T-helper 17 cell (primary cell): ENCODE results near the gene PAPPA2. TPM values are rescaled to one million over a fixed set of nuclear protein-coding genes. Genes with fewer than 3 reads are reported as not detected.

Experiments used
- ATAC-seq: fragments of 150-1000 bp; cut with Tn5 transposase; 2 replicates; pipeline ENCODE4 v1.10.0; 2021; ENCODE audit warnings: mild to moderate bottlenecking, moderate library complexity
- DNase-seq, 3 donors: peaks; one replicate each; pipeline versions ENCODE4 v3.0.0 to v3.0.0-alpha.2; 2020 to 2021
- H3K9me3 ChIP-seq: one replicate; pipeline ENCODE4 v1.7.0; 2013; ENCODE audit warnings: low read length, mild to moderate bottlenecking; ENCODE audit not compliant: control insufficient read depth, poor library complexity, severe bottlenecking
- H3K27ac Mint-ChIP-seq: one replicate; pipeline ENCODE4 v1.8.0; 2022; ENCODE audit warnings: mild to moderate bottlenecking, moderate library complexity, mixed read lengths
- H3K27me3 Mint-ChIP-seq: one replicate; pipeline ENCODE4 v1.8.0; 2022; ENCODE audit warnings: mixed read lengths
- H3K36me3 Mint-ChIP-seq: one replicate; pipeline ENCODE4 v1.8.0; 2022; ENCODE audit warnings: low read depth, mixed read lengths
- H3K4me1 Mint-ChIP-seq: one replicate; pipeline ENCODE4 v1.8.0; 2022; ENCODE audit warnings: mild to moderate bottlenecking, mixed read lengths
- H3K4me3 Mint-ChIP-seq: one replicate; pipeline ENCODE4 v1.8.0; 2022; ENCODE audit warnings: mild to moderate bottlenecking, moderate library complexity, mixed read lengths
- total RNA-seq, 4 donors: library from RNA in 2 of 4; stranded (reverse) in 2 of 4; gene quantifications; one replicate each; pipeline ENCODE4 v1.2.3 and lab custom pipeline; 2022 to 2026

PAPPA2 gene
- total RNA-seq, 2 donors from 2014 or later = 0.17 to 0.73 TPM

DNA sequence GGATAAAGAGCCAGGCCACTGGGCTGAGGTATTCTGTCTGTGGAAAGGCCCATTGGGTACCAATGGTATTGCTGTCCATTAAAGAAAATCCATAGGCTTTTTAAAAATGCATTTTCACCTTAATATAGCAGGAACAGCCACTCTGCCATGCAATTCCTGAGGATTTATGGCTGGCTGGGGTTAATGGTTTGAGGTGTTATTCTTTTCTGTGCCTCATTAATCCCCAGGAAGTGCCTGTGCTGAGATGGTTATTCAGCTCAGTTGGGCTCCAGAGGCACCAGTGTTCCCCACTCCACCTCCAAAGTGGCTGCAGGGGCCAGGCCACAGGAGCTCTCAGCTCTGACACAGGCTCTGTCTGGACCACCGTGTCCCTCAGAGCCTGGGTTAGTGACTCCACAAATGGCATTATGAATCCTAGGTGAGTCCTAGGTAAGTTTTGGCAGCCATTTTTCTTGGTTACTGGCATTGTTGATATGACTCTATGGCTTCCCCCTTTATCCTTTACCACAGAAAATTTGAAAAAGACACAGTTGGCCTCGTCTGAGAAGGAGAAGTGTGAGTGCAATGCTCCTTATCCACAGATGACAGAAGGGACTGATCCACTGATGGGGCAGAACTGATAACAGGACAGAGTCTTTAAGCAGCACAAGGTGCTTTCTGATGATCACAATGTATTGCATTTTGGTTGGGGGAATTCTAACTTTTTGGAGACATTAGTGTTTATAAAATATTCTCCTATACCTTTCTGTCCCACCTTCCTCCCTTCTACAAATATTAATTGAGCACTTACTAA lies 2.2 kb upstream of the PAPPA2 start:
- H3K4me1 Mint-ChIP-seq = no peaks in the 10 kb centered on the region
- H3K9me3 ChIP-seq = no peaks in the 10 kb centered on the region
- DNase-seq (no peak), ATAC-seq (no peak)
- no peak overlapping the region for H3K27ac Mint-ChIP-seq
- H3K4me3 Mint-ChIP-seq = no peak overlapping the region
- no peaks in the 10 kb centered on the region for H3K36me3 Mint-ChIP-seq
- peaks cover 6% of the 10 kb centered on the region for H3K27me3 Mint-ChIP-seq

DNA sequence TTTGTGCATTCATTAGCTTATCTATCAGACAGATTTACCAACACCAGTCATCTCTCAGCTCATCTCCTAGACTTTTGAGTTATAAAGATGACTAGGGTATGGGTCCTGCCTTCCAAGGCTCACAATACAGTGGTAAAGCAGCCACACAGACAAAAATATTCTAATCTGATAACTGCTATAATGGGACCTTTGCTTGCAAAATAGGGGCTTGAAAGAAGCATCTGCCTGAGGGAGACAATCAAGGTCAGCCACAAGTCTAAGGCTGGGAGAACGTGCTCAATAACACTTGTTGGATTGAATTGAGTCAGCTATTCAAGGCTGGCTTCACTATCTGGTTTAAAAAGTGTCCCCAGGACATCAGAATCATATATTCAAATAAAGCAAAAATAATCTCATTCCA lies 1.4 kb upstream of the PAPPA2 start:
- Mint-ChIP-seq H3K4me3 (no peak overlapping the region), H3K36me3 (no peaks in the 10 kb centered on the region), H3K27me3 (peaks cover 6% of the 10 kb centered on the region), H3K27ac (no peak overlapping the region), H3K4me1 (no peaks in the 10 kb centered on the region)
- DNase-seq (no peak), ATAC-seq (no peak)
- no peaks in the 10 kb centered on the region for H3K9me3 ChIP-seq

DNA sequence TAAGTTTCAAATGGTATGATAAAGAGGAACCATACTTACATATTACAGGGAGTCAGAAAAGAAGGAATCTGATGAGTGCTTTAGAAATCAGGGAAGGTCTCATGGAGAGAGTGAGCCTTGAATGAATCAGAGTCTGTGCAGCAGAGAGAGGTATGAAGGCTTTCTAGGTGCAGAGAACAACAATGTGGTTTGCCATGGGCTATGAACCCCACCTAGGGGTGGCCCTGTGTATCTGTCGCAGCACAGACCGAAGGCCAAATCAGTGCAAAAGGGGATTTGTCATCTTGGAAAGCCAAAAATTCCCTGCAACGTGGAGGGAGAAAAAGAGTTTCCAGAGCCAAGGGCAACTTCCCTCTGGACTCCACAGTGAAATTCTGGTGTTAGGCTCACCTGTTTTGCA lies 3.5 kb downstream of the PAPPA2 start:
- no peaks in the 10 kb centered on the region for H3K27me3 Mint-ChIP-seq
- ATAC-seq = no peak

DNA sequence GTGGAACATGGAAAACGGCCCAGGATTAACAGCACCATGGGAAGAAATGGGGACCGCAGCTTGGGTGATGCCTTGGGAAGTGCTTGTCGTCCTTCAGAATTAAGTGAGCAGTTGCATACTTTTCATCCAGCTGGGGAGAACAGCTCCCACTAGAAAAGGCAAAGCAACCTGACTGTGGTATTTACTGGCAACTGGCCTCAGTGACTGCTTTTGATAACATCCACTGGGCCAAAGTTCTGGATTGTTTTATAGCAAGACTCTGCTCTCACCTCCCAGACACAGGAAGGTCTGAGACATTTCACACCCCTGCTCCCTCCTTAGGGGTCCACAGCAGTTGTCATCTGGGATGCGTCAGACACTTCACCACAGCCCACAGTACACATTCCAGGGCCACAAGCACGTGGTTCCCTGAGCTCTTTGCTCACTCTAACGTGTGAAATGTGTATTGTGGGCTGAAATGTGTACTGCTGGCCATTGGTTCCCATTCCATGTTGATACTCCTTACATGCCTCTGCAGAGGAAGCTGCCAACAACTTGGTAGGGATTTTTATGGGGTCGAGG lies 6.6 kb downstream of the PAPPA2 start:
- no peak for ATAC-seq
- no peak overlapping the region for H3K4me3 Mint-ChIP-seq
- H3K36me3 Mint-ChIP-seq = no peaks in the 10 kb centered on the region

More for the DNA sequence above, 3.5 kb downstream of the PAPPA2 start:
- Mint-ChIP-seq H3K4me1 (no peaks in the 10 kb centered on the region), H3K27ac (no peak overlapping the region), H3K36me3 (no peaks in the 10 kb centered on the region), H3K4me3 (no peak overlapping the region)
- no peak for DNase-seq
- no peaks in the 10 kb centered on the region for H3K9me3 ChIP-seq

DNA sequence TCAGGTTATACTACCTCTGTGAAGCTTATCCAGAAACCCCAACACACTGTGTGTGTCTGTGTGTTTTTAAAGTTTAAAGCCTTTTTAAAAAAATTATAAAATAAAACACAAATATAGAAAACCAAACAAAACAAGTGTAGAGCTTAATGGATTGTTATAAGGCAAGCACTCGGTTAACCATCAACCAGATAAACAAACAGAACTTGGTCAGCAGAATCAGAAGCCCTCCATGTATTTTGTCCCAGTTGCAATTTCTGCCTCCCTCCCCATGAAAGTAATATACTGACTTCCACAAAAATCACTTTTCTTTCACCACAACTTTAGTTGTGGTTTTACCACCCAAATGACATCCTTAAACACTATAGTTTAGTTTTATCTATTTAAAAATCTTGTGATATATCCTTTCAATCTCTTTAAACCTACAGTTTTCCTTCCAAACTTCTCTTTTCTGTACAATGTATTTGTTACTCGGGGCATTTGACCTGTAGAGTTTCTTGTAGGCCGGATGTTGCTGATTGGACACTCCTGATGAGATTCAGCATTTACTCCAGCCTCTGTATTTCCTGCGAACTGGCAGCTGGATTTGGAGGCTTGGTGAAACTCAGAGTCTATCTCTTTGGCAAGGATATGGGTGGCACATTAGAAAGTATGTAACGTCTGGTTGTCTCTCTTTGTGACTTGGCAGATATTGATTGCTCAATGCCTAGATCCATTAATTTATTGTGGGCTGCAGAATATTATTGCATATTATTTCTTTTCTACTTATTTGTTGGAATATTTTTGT lies 8.6 kb downstream of the PAPPA2 start:
- Mint-ChIP-seq H3K4me3 (no peak overlapping the region), H3K27me3 (peaks cover 4% of the 10 kb centered on the region), H3K27ac (no peak overlapping the region), H3K36me3 (no peaks in the 10 kb centered on the region), H3K4me1 (no peaks in the 10 kb centered on the region)
- DNase-seq = no peak
- no peak for ATAC-seq
- no peaks in the 10 kb centered on the region for H3K9me3 ChIP-seq

More for the DNA sequence above, 6.6 kb downstream of the PAPPA2 start:
- Mint-ChIP-seq H3K27ac (no peak overlapping the region), H3K4me1 (no peaks in the 10 kb centered on the region), H3K27me3 (peaks cover 4% of the 10 kb centered on the region)
- no peaks in the 10 kb centered on the region for H3K9me3 ChIP-seq
- no peak for DNase-seq

DNA sequence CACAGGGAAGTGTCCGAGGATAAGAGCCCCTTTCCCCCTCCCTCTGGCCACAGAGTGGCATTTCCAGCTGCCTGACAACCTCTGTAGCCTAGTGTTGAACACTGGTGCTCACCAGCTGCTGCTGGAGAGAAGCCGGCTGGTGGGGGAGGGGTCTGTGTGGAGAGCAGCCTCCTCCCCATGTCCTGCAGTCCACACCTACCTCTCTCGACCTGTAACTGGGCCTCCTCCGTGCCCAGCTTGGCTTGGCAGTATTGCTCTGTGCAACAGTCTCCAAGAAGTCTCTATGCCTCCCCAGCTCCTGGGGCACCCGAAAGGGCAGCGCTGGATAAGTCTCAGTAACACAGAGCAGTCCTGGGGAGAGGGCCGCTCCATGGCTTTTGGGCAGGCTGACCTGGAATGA lies 17.0 kb downstream of the PAPPA2 start:
- H3K27ac Mint-ChIP-seq = no peak overlapping the region

DNA sequence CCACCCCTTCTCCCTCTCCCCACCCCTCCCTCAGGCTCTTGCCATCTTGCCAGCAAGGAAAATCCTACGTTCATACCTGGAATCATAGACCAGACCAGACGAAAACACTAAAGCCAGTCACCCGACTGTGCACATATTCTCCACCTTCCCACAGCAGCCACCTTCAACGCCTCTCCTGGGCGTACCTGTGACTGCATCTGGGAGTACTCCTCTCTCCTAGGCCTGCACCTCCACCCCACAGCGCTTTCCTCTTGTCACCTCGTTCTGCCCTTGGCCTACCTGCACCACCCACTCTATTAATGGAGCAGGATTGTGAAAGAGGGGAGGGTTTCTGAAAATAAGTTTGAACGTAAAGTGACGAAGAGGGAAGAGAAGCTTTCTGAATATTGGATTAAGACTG lies 17.8 kb downstream of the PAPPA2 start:
- H3K4me1 Mint-ChIP-seq = no peaks in the 10 kb centered on the region
- no peak overlapping the region for H3K27ac Mint-ChIP-seq
- H3K27me3 Mint-ChIP-seq = peaks cover 14% of the 10 kb centered on the region
- no peak overlapping the region for H3K4me3 Mint-ChIP-seq
- no peak for ATAC-seq
- no peaks in the 10 kb centered on the region for H3K9me3 ChIP-seq
- DNase-seq = no peak
- H3K36me3 Mint-ChIP-seq = no peaks in the 10 kb centered on the region

More for the DNA sequence above, 17.0 kb downstream of the PAPPA2 start:
- no peaks in the 10 kb centered on the region for H3K9me3 ChIP-seq
- Mint-ChIP-seq H3K4me1 (no peaks in the 10 kb centered on the region), H3K27me3 (peaks cover 14% of the 10 kb centered on the region), H3K4me3 (no peak overlapping the region), H3K36me3 (no peaks in the 10 kb centered on the region)
- DNase-seq = no peak
- no peak for ATAC-seq

DNA sequence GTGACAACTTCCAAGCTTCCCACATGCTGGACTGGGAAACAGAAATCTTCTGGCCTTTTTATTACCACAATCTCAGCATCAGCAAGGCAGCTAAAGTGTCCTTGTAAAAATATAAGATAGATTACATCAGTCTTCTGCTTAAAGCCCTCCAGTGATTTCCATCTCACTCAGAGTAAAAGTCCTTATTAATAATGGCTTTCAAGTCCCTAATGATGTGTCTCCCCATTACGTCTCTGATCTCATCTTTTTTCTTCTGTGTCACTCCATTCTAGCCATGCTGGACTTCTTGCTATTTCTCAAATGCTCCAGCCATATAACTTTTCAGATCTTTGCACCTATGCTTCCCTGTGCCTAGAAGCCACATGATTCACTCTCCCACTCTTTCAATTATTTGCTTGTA lies 22.1 kb downstream of the PAPPA2 start:
- DNase-seq (no peak), ATAC-seq (no peak)
- H3K27ac Mint-ChIP-seq = no peak overlapping the region
- no peaks in the 10 kb centered on the region for H3K36me3 Mint-ChIP-seq
- H3K4me3 Mint-ChIP-seq = no peak overlapping the region
- peaks cover 9% of the 10 kb centered on the region for H3K27me3 Mint-ChIP-seq
- no peaks in the 10 kb centered on the region for H3K4me1 Mint-ChIP-seq
- H3K9me3 ChIP-seq = no peaks in the 10 kb centered on the region

DNA sequence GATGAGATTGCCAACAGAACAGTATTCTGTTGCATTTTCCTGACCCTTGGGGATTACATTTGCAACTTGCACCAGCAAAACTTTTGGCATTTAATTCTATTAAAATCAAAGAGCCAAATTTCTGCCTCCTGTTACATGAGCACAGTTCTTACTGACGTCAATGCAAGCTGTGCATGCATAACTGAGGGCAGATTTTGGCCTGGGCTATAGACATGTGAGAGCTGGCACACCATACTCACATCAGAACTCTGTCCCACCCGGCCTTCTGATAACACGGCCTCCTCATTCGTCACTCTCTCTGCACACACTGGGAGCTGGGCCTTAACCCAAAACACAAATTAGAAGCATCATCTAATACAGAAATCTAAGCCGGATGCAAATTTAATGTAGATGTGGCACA lies 31.5 kb downstream of the PAPPA2 start:
- Mint-ChIP-seq H3K36me3 (no peaks in the 10 kb centered on the region), H3K4me1 (no peaks in the 10 kb centered on the region), H3K4me3 (no peak overlapping the region), H3K27ac (no peak overlapping the region), H3K27me3 (no peaks in the 10 kb centered on the region)
- no peaks in the 10 kb centered on the region for H3K9me3 ChIP-seq
- no peak for ATAC-seq
- DNase-seq = no peak

DNA sequence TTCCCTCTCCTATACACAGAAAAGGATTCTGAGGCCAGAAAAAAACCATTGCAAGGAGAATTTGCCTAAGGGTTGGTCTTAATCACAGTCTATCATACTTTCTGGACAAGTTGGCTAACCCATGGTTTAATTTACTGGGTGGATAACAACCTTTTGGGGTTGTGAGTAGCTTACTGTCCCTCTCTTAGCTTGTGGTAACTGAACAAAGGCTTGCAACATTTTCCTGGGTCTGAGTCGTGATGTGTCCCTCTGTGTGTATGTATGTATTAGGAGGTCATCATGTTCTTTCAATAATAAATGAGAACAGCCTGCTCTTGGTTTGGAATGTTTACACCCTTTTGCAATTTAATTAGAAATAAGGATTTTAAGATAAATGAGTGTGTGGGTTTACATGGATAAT lies 36.7 kb downstream of the PAPPA2 start:
- H3K36me3 Mint-ChIP-seq = no peaks in the 10 kb centered on the region
- no peaks in the 10 kb centered on the region for H3K9me3 ChIP-seq
- no peaks in the 10 kb centered on the region for H3K4me1 Mint-ChIP-seq
- no peak overlapping the region for H3K27ac Mint-ChIP-seq
- no peak overlapping the region for H3K4me3 Mint-ChIP-seq
- ATAC-seq = no peak
- peaks cover 4% of the 10 kb centered on the region for H3K27me3 Mint-ChIP-seq
- no peak for DNase-seq

DNA sequence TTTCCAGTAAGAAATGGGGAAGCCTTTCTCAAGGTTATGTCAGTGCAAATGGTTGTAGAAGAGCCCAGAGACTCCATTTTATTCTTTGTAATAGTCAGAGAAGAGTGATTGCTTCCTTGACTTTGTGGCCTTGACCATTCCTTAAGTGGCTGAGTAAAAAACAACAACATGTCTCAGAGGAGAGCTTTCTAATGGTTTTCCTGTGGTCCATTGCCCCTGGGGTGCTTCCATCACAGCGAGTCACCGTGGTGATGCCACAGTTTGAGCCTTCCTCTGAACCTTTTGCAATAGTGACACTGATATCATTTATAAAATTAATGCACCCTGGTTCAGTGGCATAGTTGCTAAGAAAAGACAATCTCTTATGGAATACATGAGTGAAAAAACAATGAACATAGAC lies 38.6 kb downstream of the PAPPA2 start:
- peaks cover 12% of the 10 kb centered on the region for H3K27me3 Mint-ChIP-seq
- H3K9me3 ChIP-seq = no peaks in the 10 kb centered on the region
- no peak for DNase-seq
- H3K36me3 Mint-ChIP-seq = no peaks in the 10 kb centered on the region
- no peak for ATAC-seq
- no peaks in the 10 kb centered on the region for H3K4me1 Mint-ChIP-seq
- H3K27ac Mint-ChIP-seq = no peak overlapping the region
- no peak overlapping the region for H3K4me3 Mint-ChIP-seq

DNA sequence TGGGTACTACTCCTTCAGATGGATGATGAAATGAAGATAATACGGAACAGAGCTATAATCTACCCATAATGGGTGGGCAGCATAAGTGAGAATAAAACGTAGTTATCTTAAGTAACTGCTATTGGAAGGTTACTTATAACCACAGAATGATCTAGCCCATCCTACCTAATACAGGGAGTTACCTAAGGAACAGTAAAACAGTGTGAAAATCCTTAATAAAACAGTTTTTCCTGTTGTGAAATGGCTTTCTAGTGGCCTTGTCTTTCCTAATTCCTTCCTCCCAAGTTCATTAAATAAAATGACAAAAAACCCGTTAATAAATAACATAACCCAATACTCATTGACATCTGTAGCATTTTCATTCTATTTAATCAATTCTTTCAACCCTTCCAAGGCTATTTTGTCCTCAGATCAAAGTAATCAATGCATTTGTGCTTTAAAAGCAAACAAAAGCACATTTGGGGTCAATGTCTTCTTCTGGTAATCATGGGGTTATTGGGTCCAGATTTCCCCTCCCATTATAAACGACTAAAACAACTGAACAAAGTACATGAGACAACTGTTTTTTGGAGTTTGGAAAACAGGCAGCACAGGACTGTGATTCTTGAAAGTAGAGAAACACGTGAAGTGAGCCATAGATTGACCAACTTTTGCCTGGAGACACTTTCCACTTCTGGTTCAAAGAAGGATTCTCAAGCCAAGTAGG lies 42.0 kb downstream of the PAPPA2 start:
- ATAC-seq = no peak
- no peak for DNase-seq
- Mint-ChIP-seq H3K27ac (no peak overlapping the region), H3K27me3 (peaks cover 12% of the 10 kb centered on the region), H3K4me3 (no peak overlapping the region), H3K4me1 (no peaks in the 10 kb centered on the region), H3K36me3 (no peaks in the 10 kb centered on the region)
- no peaks in the 10 kb centered on the region for H3K9me3 ChIP-seq

DNA sequence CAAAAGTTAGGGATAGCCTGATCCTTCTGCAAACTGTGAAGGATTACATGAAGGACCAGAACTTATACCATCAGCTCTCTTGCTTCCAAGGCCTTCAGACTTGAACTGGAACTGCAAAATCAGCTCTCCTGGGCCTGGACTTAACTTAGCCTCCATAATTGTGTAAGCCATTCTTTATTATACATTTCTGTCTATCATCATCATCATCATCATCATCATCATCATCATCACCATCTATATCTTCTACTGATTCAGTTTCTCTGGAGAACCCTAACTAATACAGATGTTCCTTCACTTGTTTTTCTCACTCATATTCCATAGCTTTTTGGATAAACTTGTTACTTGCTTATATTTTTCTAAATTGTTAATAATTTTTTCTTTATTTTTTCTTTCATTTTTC lies 50.0 kb downstream of the PAPPA2 start:
- Mint-ChIP-seq H3K27me3 (no peaks in the 10 kb centered on the region), H3K36me3 (no peaks in the 10 kb centered on the region), H3K4me1 (no peaks in the 10 kb centered on the region), H3K27ac (no peak overlapping the region), H3K4me3 (no peak overlapping the region)
- no peaks in the 10 kb centered on the region for H3K9me3 ChIP-seq
- ATAC-seq (no peak), DNase-seq (no peak)
